ENCODE results near the gene TTLL11. TPM values are rescaled to one million over a fixed set of nuclear protein-coding genes. Genes with fewer than 3 reads are reported as not detected.

The TTLL11 gene
- total RNA-seq, 4 donors from 2014 or later, result 7.4 to 14.7 (median 11.0) TPM

DNA sequence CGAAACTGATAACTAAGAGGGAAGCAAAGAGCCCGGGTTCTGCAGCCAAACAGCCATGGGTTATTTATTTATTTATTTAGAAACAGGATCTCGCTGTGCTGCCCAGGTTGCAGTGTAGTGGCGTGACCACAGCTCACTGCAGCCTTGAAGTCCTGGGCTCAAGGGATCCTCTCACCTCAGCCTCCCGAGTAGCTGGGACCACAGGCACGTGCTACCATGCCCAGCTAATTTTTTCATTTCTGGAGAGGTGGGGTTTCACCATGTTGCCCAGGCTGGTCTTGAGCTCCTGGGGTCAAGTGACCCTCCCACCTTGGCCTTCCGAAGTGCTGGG, 42.4 kb upstream of the TTLL11 start:
- Histone ChIP-seq H3K4me3 (no peak overlapping the region), H3K27me3 (no peaks in the 10 kb centered on the region), H3K36me3 (no peaks in the 10 kb centered on the region), H3K4me1 (no peaks in the 10 kb centered on the region), H3K9me3 (no peaks in the 10 kb centered on the region), H3K27ac (no peak overlapping the region)
- no peak for TF ChIP-seq POLR2A (IDR thresholded peaks at IDR 0.05)
- TF ChIP-seq, protein P1, sequence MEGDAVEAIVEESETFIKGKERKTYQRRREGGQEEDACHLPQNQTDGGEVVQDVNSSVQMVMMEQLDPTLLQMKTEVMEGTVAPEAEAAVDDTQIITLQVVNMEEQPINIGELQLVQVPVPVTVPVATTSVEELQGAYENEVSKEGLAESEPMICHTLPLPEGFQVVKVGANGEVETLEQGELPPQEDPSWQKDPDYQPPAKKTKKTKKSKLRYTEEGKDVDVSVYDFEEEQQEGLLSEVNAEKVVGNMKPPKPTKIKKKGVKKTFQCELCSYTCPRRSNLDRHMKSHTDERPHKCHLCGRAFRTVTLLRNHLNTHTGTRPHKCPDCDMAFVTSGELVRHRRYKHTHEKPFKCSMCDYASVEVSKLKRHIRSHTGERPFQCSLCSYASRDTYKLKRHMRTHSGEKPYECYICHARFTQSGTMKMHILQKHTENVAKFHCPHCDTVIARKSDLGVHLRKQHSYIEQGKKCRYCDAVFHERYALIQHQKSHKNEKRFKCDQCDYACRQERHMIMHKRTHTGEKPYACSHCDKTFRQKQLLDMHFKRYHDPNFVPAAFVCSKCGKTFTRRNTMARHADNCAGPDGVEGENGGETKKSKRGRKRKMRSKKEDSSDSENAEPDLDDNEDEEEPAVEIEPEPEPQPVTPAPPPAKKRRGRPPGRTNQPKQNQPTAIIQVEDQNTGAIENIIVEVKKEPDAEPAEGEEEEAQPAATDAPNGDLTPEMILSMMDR (IDR thresholded peaks at IDR 0.05), result no peak
- intact Hi-C loops (cut with DNase I; ENCODE audit: low total_unique reads), result no loop called here
- no peak for DNase-seq

DNA sequence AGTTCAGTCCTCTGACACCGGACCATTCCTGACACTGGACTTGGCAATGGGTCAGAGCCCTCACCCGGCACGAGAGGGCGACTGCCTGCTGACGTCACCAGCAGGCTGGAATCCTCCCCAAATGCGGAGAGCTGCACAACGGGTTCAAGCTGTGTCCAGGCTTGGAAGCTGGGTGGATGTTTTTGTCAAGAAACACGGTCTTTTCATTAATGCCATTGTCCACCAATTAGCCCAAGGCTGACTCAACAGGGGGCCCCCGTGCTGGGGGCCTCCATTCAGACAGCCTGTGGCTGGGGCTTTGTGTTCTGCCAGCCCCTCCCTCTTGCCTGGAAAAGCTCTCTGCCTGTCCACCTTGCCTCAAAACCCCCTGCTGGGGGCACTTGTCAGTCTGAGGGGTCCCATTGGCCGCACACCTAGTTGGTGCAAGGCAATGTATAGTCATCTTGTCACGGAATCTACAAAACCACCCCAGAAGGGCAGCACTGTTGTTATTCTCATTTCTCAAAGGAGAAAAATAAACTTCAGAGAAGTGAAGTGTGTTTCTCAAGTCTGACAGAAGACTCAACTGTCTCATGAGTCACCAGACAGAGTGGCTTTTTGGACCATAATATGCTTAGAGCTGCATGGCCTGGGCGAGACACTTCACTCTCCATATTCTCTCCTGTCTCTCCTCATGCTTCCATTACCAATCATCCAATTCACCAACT, 41.9 kb upstream of the TTLL11 start:
- TF ChIP-seq POLR2A (IDR thresholded peaks at IDR 0.05), result no peak
- TF ChIP-seq, protein P1 (IDR thresholded peaks at IDR 0.05), result no peak
- intact Hi-C loops (cut with DNase I; ENCODE audit: low total_unique reads), result no loop called here
- no peak overlapping the region for H3K4me3 ChIP-seq
- no peak for DNase-seq
- H3K36me3 ChIP-seq, result no peaks in the 10 kb centered on the region
- no peak overlapping the region for H3K27ac ChIP-seq
- H3K4me1 ChIP-seq, result no peaks in the 10 kb centered on the region
- no peaks in the 10 kb centered on the region for H3K27me3 ChIP-seq
- H3K9me3 ChIP-seq, result no peaks in the 10 kb centered on the region

DNA sequence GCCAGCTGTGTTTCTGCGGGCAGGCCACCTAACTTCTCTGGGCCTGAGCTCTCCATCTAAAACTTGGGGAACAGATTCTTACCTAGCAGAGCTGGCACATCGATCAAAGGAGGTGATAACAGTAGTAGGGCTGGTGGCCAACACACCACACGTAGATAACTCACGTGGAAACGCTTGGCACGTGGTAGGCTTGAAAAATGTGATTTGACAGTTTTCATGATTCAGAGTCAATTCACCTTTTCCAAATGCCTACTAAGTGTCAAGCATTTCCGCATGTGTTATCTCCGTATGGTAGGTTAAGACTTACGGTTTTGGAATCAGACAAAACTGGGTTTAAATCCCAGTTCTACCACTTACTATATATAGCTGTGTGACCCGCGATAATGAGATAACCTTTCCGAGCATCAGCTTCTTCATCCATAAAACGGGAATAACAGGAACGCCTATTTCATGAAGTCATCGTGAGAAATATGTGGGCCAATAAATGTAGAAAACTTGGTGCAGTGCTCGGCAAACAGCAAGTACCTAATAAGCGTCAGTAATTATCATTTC, 41.0 kb upstream of the TTLL11 start:
- Histone ChIP-seq H3K27me3 (no peaks in the 10 kb centered on the region), H3K4me3 (no peak overlapping the region), H3K27ac (no peak overlapping the region), H3K36me3 (no peaks in the 10 kb centered on the region), H3K4me1 (no peaks in the 10 kb centered on the region), H3K9me3 (no peaks in the 10 kb centered on the region)
- intact Hi-C loops (cut with DNase I; ENCODE audit: low total_unique reads), result no loop called here
- TF ChIP-seq POLR2A (IDR thresholded peaks at IDR 0.05), result no peak
- TF ChIP-seq, protein P1 (IDR thresholded peaks at IDR 0.05), result no peak
- DNase-seq, result no peak

DNA sequence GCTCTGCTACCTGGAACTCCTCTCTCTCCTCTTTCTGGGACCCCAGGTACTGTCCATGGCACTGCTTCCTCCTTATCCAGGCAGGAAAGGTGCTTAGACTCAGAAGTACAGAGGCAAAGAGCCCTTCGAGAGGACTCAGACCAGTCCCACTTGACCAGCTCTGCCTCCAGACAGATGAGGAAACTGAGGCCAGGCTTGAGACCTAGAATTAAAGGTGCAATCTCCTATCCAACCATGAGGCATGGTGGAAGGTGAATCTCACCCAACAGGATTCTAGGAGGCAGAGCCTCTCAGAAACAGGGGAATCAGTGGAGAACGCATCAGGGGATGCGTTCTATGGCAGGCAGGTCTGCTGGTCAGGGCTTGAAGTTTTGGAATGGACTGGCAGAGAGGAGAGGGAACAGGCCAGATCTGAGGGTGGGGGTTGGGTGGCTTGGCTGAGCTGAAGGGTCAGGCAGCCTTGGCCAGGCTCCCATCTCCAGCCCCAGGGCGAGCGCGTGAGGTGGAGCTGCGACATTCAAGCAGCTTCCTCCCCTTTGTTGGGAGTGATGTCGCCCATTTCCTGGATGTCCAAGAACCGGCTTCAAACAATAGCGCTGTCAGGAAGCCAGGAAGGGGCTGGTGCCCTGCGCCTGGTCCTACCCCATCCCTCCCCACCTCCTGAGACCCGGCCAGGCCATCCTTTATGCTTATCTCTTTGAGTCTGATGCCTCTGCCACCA, 40.3 kb upstream of the TTLL11 start:
- no peak overlapping the region for H3K4me3 ChIP-seq
- no peaks in the 10 kb centered on the region for H3K4me1 ChIP-seq
- intact Hi-C loops (cut with DNase I; ENCODE audit: low total_unique reads), result no loop called here
- DNase-seq, result peak in 1 of 2 donors; percentile 73
- H3K9me3 ChIP-seq, result no peaks in the 10 kb centered on the region
- H3K36me3 ChIP-seq, result no peaks in the 10 kb centered on the region
- H3K27me3 ChIP-seq, result no peaks in the 10 kb centered on the region
- H3K27ac ChIP-seq, result no peak overlapping the region
- TF ChIP-seq, protein P1 (IDR thresholded peaks at IDR 0.05), result no peak
- TF ChIP-seq POLR2A (IDR thresholded peaks at IDR 0.05), result no peak

DNA sequence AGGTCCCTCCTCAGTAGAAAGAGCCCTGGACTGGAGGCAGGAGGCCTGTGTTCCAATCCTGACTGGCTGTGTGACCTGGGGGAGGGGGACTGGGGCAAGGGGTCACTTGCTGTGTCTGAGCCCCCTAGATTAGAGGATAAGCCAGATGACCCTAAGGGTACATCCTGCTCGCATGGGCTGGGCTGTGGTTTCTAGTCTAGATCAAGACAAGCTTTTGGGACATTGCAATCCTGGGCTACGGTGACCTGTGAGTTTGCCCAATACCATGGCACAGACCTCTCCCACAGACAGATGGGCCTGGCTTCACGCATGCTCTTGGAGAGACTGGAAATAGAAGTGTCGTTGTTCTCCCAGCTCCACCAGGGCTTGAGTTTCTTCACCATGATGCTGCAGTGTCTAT, 39.4 kb upstream of the TTLL11 start:
- no peaks in the 10 kb centered on the region for H3K9me3 ChIP-seq
- H3K27me3 ChIP-seq, result no peaks in the 10 kb centered on the region
- TF ChIP-seq, protein P1 (IDR thresholded peaks at IDR 0.05), result no peak
- no peak for TF ChIP-seq POLR2A (IDR thresholded peaks at IDR 0.05)
- H3K4me3 ChIP-seq, result no peak overlapping the region
- intact Hi-C loops (cut with DNase I; ENCODE audit: low total_unique reads), result no loop called here
- H3K4me1 ChIP-seq, result no peaks in the 10 kb centered on the region
- no peak overlapping the region for H3K27ac ChIP-seq
- no peak for DNase-seq
- H3K36me3 ChIP-seq, result no peaks in the 10 kb centered on the region

Data from uterus (tissue), 4 donors.